GM19452 (cell line): ENCODE data around the gene GKN1.

Source experiments
- ATAC-seq: cut with Tn5 transposase; IDR thresholded peaks from one replicate; pipeline ENCODE4 v1.9.1; 2021; ENCODE audit not compliant: unreplicated experiment

GKN1 gene

DNA sequence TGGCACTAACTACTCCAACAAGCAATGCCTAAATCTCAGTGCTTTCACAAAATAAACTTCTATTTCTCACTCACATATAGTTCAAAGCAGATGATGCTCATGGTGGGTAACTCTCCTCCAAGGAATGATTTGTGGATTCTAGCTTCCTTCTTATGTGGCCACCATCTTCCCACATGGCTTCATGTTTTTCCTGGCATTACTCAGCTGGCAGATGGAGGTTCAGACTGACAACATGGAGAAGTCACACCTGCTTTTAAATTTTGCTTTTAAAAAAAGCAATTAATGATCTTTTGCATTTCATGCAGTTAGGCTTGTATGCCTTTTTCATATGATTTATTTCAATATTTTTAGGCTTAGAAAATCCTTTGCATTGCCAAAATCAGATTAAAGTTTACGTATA, 15.4 kb upstream of the GKN1 start:
- ATAC-seq = no peak

DNA sequence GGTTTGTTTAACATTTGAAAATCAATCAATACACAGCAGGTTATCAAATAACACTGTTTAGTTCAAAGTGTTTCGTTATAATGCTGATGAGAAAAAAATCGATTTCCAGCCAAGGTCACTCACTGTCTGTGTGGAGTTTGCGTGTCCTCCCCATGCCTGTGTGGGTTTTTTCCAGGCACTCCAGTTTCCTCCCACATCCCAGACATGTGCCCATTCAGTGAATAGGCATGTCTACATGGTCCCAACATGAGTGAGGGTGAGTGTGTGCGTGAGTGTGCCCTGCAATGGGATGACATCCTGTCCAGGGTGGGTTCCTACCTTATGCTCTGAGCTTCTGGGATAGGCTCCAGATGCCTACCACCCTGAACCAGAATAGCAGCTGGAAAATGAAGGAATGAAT, 13.1 kb upstream of the GKN1 start:
- ATAC-seq = no peak

DNA sequence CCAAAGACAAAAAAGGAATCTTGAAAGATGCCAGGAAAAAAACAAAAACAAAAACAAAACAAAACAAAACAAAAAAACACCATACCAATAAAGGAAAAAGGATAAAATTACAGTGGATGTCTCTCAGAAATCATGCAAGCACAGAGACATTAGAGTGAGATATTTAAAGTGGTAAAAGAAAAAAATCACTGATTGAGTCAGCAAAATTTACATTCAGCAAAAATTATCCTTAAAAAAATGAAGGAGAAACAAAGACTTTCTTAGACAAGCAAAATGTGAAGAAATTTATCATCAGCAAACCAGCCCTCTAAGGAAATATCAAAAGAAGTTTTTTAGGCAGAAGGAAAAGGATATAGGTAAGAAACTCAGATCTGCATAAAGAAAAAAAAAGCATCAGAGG, 10.2 kb upstream of the GKN1 start:
- ATAC-seq = no peak

DNA sequence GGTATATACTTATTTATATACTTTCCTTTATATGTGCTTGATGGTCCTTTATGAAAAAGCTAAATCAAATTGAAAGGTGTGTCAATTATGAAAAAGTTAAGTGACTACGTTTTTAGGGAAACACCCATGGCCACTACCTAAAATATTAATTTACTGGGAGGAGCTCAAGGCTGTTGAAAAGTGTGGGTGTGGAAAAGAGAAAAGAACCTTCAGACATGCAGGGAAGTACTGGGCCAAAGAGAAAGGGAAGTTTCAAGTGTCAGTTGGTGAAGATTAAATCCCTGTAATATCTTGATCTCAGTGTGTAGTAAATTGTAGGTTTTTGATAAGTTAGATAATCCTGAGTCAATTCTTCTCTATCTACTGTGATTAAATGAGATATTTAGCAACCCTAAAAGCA, 6.2 kb upstream of the GKN1 start:
- ATAC-seq = no peak

DNA sequence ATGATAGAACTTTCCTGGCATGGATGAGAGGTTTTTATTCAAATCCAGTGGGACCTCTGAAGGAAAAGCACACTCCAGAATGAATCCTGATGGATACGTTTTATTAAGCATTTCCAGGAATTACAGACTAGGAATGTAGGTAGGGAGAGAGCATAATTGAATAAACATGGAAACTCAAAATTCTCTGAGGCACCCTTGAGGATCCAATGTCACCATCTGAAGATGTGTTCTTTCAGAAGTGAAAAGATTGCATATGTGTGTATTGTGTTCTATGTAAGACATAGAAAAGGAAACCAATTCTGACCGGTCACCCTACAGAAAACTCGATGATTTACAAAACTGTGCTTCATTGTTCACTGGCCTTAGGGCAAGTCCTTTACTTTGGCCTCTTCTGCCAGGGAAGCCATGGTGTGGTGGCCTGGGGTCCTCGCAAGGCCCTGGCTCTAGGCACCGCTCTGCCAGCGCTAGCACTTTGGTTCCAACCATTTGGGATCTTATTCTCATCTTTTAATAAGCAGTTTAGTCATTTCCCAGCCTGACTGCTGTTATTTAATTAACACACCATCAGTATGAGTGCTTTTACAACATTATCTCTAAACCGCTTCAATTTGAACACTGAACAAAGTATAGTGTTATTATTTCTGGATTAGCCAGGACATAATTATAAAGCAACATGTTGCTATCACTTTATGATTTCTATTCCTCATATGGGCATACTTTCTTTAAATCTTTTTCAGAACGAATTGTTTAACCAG, 4.5 kb upstream of the GKN1 start:
- no peak for ATAC-seq

DNA sequence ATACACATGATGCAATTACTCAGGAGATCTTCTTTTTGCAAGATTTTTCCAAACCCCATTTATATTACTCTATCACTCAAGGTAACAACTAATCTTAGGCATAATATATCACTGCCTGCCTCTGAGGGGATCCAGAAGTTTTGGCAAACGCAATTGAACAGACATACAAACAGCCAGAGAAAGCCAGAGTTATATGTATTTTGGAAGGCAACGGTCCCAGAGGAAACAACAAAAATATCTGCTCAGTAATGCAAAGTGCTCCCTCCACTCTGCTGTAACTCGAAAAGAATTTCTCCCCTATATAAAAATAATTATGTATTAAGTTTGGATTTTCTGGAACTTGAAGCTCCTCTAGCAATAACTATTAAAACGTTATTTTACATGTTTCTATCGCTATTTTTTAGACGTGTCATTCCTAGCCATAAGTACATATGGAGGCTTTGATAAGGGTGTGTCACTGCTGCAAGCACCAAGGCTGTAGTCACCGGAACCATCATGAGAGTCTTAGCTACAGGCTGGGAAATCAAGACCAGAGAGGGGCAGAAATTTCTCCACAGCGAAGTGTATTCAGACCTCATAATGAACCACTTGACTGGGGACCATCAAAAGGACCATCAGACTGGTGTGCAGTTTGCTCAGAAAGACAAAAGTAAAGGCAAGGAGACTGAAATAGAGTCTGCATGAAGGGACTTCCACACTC, 3.7 kb upstream of the GKN1 start:
- no peak for ATAC-seq

DNA sequence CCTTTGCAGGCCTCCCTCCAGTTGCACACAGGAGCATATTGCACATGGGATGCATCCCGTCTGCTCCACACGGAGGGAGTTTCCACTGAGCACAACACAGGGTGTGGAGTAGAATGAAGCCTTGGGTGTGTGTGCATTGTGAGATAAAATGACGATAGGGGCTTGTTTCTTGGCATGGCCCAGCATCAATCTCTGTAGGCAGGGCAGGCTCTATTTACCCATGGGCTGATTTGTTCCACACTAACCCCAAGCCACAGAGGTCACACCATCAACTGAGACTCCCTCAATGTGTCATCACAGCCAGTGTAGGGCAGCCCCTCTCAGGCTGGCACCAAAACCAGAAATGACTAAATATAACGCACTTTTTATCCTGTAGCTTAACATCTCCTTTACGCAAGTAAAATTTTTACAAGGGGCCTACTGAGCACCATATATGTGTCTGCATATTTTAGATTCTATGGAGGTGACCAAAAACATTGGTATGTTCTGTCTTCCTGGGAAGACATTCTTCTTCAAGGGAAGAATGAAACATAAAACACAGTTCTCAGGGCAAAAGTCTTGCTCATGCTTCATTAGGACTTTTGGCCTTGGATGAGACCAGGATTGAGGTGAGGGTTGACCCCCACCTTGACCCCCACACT, 2.7 kb upstream of the GKN1 start:
- no peak for ATAC-seq

DNA sequence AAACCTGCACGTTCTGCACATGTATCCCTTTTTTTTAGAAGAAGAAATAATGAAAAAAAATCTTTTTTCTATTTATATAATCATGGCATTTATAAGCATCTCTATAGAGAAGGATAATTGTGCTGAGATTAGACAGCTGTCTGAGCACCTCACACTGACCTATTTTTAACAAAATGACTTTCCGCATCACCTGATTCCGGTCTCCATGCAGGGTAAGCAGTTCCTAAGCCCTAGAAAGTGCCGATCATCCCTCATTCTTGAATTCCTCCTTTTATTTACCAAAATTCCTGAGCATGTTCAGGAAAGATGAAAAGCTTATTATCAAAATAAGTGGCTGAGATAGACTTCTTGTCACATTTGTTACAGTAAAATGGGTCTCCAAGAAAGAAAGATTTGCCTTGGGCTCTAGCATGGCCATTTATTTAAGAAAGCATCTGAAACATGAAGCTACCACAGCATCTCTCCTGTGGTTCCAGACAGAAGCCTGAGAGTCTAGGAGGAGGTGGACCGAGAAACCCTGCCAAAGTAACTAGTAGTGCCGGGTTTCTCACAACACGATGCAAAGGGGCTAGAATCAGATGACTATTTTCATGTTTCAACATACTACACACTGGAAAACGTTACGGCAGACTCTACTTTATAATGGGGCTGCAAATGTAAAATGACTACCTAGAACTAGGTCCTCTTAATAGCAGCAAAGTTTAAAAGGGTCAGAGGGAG, 670 bp downstream of the GKN1 start:
- ATAC-seq = no peak

DNA sequence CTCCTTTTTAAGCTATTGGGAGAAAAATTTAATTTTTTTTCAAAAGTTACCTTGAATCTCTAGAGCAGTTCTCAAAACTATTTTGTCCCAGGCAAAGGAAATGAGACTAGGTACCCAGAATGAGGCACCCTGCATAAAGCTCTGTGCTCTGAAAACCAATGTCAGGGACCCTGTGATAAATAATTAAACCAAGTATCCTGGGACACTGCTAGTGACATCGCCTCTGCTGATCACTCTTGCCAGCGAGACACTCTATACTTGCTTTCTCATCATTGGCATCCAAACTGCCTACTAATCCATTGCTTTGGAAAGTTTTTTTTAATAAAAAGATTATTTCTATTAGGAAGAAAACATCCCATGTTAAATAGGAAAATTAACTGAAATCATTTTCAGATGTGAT, 1.4 kb downstream of the GKN1 start:
- ATAC-seq = no peak

DNA sequence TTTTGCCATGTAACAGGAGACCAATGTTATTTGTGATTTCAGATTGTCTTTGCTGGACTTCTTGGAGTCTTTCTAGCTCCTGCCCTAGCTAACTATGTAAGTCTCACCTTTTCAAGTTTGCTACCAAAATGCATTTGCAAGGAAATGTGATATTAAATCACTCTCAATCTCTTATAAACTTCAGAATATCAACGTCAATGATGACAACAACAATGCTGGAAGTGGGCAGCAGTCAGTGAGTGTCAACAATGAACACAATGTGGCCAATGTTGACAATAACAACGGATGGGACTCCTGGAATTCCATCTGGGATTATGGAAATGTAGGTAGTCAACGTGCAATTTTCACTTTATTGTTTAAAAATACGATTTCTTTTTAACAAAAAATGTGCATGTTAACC, 3.0 kb downstream of the GKN1 start:
- no peak for ATAC-seq

DNA sequence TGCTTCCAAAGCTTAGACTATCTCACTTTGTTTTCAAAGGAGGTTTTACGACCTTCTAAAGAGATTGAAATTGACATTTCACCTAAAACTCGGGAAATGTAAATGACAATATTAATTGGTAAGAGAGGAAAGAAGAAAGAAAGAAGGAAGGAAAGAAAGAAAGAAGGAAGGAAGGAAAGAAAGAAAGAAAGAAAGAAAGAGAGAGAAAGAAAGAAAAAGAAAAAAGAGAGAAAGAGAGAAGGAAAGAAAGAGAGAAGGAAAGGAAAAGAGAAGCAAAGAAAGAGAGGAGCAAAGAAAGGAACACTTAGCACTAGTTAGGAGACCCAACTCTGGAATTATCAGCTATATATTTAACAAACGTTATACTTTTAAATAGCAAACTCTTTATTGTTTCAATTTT, 3.7 kb downstream of the GKN1 start:
- no peak for ATAC-seq

DNA sequence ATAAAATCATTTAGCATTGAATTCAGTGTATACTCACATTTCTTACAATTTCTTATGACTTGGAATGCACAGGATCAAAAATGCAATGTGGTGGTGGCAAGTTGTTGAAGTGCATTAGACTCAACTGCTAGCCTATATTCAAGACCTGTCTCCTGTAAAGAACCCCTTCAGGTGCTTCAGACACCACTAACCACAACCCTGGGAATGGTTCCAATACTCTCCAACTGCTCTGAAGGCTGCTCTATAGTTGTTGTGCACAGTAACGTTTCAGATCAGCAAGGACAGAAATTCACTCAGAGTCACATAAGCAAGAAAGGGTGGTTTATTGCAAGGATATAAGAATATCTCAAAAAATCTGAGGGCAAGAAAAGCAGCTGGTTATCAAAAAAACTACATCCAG, 6.5 kb downstream of the GKN1 start:
- no peak for ATAC-seq

DNA sequence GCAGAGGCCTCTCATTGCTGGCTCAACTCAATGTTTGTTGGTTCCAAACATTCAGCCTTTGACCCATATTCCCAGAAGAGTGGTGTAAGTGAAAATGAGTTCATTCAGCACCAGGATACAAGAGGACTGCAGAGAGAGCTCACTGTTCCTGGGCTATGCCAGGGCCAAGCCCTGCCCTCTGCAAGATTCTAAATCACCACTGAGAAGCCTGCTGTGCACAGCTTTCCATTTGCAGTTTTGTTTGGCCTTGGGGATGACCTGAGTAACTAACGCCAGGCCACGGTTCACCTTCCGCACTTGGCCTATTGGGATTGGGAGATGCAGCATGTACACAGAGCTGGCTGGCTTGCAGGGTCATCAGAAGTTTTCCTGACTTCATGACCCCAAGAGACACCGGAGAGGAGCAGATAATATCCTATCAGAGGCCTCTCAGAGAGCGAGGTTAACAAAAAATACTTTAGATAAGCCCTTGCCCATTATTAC, 12.6 kb downstream of the GKN1 start:
- ATAC-seq = no peak

DNA sequence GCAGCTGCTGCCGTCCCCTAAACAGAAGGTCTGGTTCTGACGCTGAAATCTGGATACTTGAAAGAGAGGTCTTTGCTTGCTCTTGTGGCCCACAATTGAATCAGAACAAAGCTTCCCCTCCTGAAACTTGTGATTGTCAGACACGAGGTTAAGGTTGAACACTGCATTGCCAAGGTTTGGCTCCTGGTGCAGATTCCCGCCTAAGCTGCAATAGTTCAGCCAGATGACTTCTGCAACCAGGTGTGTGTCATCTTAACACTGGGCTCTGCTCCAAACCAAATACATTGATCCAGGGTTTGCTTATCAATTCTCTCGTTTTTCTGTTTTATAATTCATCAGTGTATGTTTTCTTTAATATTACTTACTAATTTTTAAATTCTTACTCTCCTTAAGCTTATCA, 14.6 kb downstream of the GKN1 start:
- no peak for ATAC-seq

DNA sequence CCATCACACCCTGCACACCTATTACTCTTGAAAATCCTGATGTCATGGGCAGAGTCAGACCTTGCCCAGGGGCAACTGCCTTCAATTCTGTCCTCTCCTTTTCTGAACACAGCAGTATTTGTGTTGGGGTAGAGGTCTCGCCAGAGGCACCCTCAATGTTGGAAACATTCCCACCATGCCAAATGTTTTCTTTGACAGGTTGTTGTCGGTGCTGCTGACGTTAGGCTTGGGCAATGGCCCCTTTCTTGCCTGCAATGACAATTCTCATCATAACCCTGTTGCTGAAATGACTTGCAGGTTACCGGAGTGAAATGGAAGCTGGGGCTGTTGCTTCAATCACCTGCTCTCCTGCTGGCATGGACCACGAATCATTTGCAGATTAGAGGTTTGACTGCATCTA, 17.9 kb downstream of the GKN1 start:
- ATAC-seq = no peak

DNA sequence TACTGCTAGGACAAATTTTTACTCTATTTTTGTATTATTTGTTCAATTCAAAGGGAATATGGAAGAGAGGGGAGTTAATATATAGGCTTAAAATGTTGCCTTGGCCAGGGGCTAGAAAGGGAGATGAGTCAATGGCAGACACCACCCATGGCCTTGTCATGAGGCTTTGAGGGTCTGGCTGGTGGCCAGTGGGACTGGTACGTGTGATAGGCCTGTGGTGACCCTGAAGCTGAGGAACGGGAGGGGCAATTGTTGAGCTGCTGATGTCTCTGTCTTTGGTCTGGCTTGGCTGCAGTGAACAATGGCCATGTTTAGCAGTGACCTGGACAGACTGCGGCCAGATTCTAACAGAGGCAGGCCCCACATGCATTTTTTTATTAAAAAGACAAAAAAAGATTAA, 18.5 kb downstream of the GKN1 start:
- no peak for ATAC-seq

DNA sequence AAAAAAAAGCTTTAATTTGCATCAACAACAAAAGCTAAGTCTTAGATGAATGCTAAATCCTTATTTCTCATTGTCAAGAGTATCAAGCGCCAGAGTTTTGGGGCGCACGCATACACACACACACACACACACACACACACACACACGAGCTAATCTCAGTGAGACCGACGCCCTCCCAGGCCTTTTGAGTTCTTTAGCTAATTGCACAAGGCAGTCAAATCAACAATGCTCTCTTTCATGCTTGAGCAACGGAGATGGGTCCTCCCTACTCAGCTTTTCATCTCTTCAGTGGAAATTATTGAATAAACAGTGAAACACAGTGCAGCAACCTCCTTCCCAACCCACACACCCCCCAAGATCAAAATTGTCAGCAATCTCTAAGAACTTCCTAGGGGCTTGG, 19.2 kb downstream of the GKN1 start:
- no peak for ATAC-seq

DNA sequence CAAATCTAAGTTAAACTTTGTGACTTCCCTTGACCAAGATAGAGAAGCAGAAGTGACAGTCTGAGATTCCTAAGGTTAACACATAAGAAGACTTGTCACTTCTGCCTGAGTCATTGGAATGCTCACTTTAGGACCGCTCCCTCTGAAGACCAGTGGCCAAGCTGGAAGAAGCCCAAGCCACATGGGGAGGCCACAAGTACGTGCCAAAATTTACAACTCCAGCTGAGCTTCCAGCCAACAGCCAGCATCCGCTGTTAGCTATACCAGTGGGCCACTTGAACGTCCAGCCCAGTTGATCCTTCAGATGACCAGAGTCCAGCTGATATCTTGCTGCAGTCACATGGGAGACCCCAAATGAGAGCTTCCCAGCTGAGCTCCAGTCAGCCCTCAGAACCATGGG, 20.4 kb downstream of the GKN1 start:
- no peak for ATAC-seq

DNA sequence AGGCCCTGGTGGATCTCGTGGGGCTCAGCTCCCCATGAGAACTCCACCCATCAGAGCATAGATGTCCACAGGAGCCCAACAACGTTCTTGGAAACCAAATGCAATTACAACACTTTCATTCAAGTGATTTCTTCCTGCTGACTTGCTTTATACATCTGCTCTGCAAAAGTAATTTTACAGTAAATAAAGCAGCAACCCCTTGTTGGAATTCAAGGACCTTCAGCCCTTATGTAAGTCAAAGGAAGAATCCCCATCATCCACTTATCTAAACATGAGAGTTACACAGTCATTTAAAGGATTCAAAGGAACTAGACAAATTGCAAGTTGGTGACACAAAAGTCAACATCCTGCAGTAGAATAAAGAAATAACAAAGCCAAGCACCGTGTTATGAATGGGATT, 21.5 kb downstream of the GKN1 start:
- no peak for ATAC-seq

DNA sequence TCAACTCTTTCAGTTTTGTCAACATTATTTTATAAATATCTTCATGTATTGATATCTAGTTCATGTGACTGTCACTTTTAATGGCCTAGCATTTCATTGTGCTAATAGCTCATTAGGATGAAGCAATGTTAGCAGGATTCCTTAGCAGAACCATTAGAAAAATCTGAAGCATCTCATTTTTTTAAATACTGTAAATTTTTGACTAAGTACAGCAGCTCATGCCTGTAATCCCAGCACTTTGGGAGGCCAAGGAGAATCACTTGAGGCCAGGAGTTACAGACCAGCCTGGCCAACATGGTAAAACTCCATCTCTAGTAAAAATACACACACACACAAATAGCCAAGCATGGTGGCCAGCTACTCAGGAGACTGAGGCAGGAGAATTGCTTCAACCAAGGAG, 23.0 kb downstream of the GKN1 start:
- ATAC-seq = no peak

DNA sequence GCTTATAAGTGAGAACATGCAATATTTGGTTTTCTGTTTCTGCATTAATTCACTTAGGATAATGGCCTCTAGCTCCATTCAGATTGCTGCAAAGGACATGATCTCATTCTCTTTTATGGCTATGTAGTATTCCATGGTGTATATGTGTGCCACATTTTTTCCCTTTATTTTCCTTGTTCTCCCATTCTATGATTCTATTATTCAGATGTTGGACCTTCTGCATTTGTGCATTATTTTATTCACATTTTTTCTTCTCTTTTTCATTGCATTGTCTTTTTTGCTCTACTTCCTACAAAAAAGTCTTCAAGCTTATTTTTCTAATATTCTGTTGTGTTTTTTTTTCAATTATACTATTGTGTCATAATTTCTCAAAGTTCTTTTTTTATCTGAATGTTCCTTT, 27.4 kb downstream of the GKN1 start:
- no peak for ATAC-seq

DNA sequence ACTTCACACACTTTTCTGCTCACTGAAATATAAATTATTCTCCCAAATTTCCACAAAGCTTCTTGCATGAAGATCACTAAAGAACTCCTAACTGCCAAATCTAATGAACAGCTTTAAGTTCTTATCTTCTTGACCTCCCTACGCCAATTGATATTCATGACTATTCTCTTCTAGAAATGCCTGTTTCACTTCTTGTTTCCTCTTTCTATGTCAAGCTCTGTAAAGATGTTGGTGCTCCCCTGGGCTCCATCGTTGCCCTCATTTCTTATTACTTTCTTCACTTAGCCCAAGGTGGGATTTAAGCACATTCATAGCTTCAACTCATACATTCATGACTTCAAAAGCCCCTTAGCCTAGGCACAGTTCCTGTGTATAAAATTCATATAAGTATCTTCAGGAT, 29.3 kb downstream of the GKN1 start:
- no peak for ATAC-seq
